Measurements from ENCODE around the gene PRKN. TPM values are rescaled to one million over a fixed set of nuclear protein-coding genes. Genes with fewer than 3 reads are reported as not detected.
A peak's percentile ranks its signal among the peaks of the same experiment; 100 is the strongest.

The PRKN gene
- total RNA-seq, 1 experiment from 2014 or later = 1.2 TPM

DNA sequence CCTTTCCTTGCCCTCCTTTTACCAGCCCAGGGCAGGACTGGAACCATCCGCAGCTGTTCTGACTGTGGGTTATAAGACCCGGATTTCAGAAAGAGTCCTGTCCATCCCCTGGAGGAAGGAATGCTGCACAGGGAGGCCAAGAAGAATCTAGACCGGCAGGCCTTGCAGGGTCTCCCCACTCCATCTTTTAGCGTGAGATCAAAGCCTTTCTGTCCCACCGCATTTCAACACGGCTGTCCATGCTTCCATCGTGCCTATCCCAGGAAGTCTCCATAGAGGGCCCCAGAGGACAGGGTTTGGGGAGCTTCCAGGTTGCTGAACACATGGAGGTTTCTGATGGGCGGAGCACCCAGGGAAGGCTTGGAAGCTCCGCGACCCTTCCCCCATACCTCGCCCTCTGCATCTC lies 1374.4 kb downstream of the PRKN start:
- Histone ChIP-seq H3K27ac (ENCODE audit: low read depth, low read length, poor library complexity, severe bottlenecking) (no peak overlapping the region), H3K36me3 (ENCODE audit: insufficient read depth, low read length, poor library complexity, severe bottlenecking) (no peaks in the 10 kb centered on the region), H3K4me1 (ENCODE audit: insufficient read depth, low read length, poor library complexity, severe bottlenecking) (no peaks in the 10 kb centered on the region), H3K9me3 (ENCODE audit: low read depth, low read length, poor library complexity, severe bottlenecking) (no peaks in the 10 kb centered on the region), H3K4me3 (ENCODE audit: low read depth, low read length, poor library complexity, severe bottlenecking) (no peak overlapping the region), H3K27me3 (replicated peaks; ENCODE audit: insufficient read depth, low read depth, low read length, poor library complexity) (no peaks in the 10 kb centered on the region)
- peak; percentile 49 for DNase-seq (ENCODE audit: low spot score)
- ChIA-PET CTCF (interaction anchor here (1.1 kb wide), 1 partner anchor 18 kb away, joined by 5 read pairs; no protein-coding TSS in a partner anchor), POLR2A (ENCODE audit: low non-redundant PET) (no interaction called here)
- intact Hi-C loops (cut with micrococcal nuclease; ENCODE audit: unreplicated experiment) = no loop called here
- no peak for TF ChIP-seq EZH2 (IDR thresholded peaks at IDR 0.05; ENCODE audit: borderline replicate concordance, low read depth, low read length, poor library complexity, severe bottlenecking)
- TF ChIP-seq, protein P1, sequence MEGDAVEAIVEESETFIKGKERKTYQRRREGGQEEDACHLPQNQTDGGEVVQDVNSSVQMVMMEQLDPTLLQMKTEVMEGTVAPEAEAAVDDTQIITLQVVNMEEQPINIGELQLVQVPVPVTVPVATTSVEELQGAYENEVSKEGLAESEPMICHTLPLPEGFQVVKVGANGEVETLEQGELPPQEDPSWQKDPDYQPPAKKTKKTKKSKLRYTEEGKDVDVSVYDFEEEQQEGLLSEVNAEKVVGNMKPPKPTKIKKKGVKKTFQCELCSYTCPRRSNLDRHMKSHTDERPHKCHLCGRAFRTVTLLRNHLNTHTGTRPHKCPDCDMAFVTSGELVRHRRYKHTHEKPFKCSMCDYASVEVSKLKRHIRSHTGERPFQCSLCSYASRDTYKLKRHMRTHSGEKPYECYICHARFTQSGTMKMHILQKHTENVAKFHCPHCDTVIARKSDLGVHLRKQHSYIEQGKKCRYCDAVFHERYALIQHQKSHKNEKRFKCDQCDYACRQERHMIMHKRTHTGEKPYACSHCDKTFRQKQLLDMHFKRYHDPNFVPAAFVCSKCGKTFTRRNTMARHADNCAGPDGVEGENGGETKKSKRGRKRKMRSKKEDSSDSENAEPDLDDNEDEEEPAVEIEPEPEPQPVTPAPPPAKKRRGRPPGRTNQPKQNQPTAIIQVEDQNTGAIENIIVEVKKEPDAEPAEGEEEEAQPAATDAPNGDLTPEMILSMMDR (conservative IDR thresholded peaks at IDR 0.05; ENCODE audit: low read depth, low read length) = peak; percentile 44
- BruUV-seq (replicated peaks) = no TSS peak

DNA sequence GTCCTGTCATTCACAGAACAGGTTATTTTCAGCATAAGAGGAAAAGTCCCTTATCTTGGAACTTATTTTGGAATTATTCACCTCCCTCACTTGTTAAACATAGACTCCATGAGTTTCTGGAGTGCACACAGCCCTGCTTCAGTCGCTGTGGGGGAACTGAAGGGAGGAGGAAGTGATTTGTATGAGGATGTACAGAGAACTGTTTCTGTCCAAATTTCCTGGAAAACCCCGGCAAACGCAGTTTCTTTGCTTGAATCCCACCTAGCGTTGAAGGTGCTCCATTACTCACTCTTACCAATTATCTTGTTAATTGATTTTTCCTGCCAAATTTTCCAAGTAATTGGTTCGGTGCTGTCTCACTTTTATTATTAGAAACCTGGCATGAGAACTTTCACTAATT lies 1375.7 kb downstream of the PRKN start:
- Histone ChIP-seq H3K4me1 (ENCODE audit: insufficient read depth, low read length, poor library complexity, severe bottlenecking) (no peaks in the 10 kb centered on the region), H3K27me3 (replicated peaks; ENCODE audit: insufficient read depth, low read depth, low read length, poor library complexity) (no peaks in the 10 kb centered on the region)
- POLR2A ChIA-PET (ENCODE audit: low non-redundant PET) = no interaction called here

DNA sequence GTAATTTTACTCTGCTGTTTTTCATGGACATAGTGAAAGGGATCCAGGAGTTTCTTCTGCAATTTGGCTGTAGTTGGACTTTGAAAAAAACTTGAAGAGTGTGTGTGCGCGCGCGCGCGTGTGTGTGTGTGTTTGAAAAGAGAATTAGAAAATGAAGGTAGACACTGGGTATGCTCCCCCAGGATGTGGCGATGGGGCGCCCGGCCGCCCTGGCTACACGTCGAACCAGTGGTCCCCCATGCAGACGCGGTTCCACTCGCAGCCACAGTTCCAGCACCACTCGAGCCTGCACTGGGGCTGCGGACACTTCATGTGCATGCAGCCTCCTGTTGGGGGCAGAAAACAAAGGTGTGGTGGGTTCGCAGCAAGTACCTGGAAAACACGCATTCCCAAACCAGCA lies 1377.7 kb downstream of the PRKN start:
- Histone ChIP-seq H3K4me1 (ENCODE audit: insufficient read depth, low read length, poor library complexity, severe bottlenecking) (no peaks in the 10 kb centered on the region), H3K27ac (ENCODE audit: low read depth, low read length, poor library complexity, severe bottlenecking) (no peak overlapping the region), H3K9me3 (ENCODE audit: low read depth, low read length, poor library complexity, severe bottlenecking) (no peaks in the 10 kb centered on the region), H3K36me3 (ENCODE audit: insufficient read depth, low read length, poor library complexity, severe bottlenecking) (no peaks in the 10 kb centered on the region), H3K27me3 (replicated peaks; ENCODE audit: insufficient read depth, low read depth, low read length, poor library complexity) (no peaks in the 10 kb centered on the region), H3K4me3 (ENCODE audit: low read depth, low read length, poor library complexity, severe bottlenecking) (no peak overlapping the region)
- DNase-seq (ENCODE audit: low spot score) = no peak
- no peak for TF ChIP-seq EZH2 (IDR thresholded peaks at IDR 0.05; ENCODE audit: borderline replicate concordance, low read depth, low read length, poor library complexity, severe bottlenecking)
- TF ChIP-seq, protein P1 (conservative IDR thresholded peaks at IDR 0.05; ENCODE audit: low read depth, low read length) = no peak
- ChIA-PET POLR2A (ENCODE audit: low non-redundant PET) (no interaction called here), CTCF (no interaction called here)
- no TSS peak for BruUV-seq (replicated peaks)
- intact Hi-C loops (cut with micrococcal nuclease; ENCODE audit: unreplicated experiment) = no loop called here

More for the DNA sequence above, 1375.7 kb downstream of the PRKN start:
- no TSS peak for BruUV-seq (replicated peaks)
- no peak overlapping the region for H3K4me3 ChIP-seq (ENCODE audit: low read depth, low read length, poor library complexity, severe bottlenecking)
- DNase-seq (ENCODE audit: low spot score) = no peak
- intact Hi-C loops (cut with micrococcal nuclease; ENCODE audit: unreplicated experiment) = no loop called here
- no peaks in the 10 kb centered on the region for H3K36me3 ChIP-seq (ENCODE audit: insufficient read depth, low read length, poor library complexity, severe bottlenecking)
- no peak for TF ChIP-seq EZH2 (IDR thresholded peaks at IDR 0.05; ENCODE audit: borderline replicate concordance, low read depth, low read length, poor library complexity, severe bottlenecking)
- TF ChIP-seq, protein P1 (conservative IDR thresholded peaks at IDR 0.05; ENCODE audit: low read depth, low read length) = no peak; the same call in 1 of the 2 replicates
- H3K27ac ChIP-seq (ENCODE audit: low read depth, low read length, poor library complexity, severe bottlenecking) = no peak overlapping the region
- H3K9me3 ChIP-seq (ENCODE audit: low read depth, low read length, poor library complexity, severe bottlenecking) = no peaks in the 10 kb centered on the region
- CTCF ChIA-PET = interaction anchor here (0.6 kb wide), 1 partner anchor 979 kb away, joined by 3 read pairs; no protein-coding TSS in a partner anchor

Data from A673 (cell line).